Occipital lobe (tissue), 2 donors: ENCODE results near the gene CTNNAL1. TPM values are rescaled to one million over a fixed set of nuclear protein-coding genes. Genes with fewer than 3 reads are reported as not detected.
A peak's percentile ranks its signal among the peaks of the same experiment; 100 is the strongest.
"Not testable (repeated sequence)": the region's sequence is repeated elsewhere in the genome, so short reads cannot be mapped to it uniquely, and the experiment has no call there.

Experiments used
- DNase-seq: peaks from one replicate; lab custom pipeline; 2025; lab: John Stamatoyannopoulos, UW
- total RNA-seq: library from RNA; depleted of rRNA; stranded (reverse); fragments of >200 nt; gene quantifications from one replicate; pipeline ENCODE4 v1.2.3, GENCODE V29; 2014

The CTNNAL1 gene
- total RNA-seq, 1 donor from 2014 or later, result 14.0 TPM

GRCh38 chr9:108933718-108934322 is 79.5 kb downstream of the CTNNAL1 start, which contains the start of gene ELP1:
Gene ELP1, minus strand, starts transcription at chr9:108934124. Its CDS starts 2,978 bp downstream, at chr9:108931146.
- peak; percentile 86 for DNase-seq

- no peak for DNase-seq
Observed at GRCh38 chr9:108933231-108933717, 80.0 kb downstream of the CTNNAL1 start.

- DNase-seq, result no peak
Observed at GRCh38 chr9:108928386-108928785, 84.9 kb downstream of the CTNNAL1 start.

- DNase-seq, result no peak
Observed at GRCh38 chr9:108924466-108924865, 88.8 kb downstream of the CTNNAL1 start.

- DNase-seq, result no peak
Observed at GRCh38 chr9:108921200-108921599, 92.1 kb downstream of the CTNNAL1 start.

GRCh38 chr9:108920401-108920800 is 92.9 kb downstream of the CTNNAL1 start:
- not testable (repeated sequence) for DNase-seq

- DNase-seq, result no peak
Observed at GRCh38 chr9:108919517-108919916, 93.8 kb downstream of the CTNNAL1 start.

- DNase-seq, result no peak
Observed at GRCh38 chr9:108913391-108913790, 99.9 kb downstream of the CTNNAL1 start.

GRCh38 chr9:108911820-108912219 is 101.5 kb downstream of the CTNNAL1 start:
- DNase-seq, result no peak

- no peak for DNase-seq
Observed at GRCh38 chr9:108910914-108911313, 102.4 kb downstream of the CTNNAL1 start.

GRCh38 chr9:108910402-108910801 is 102.9 kb downstream of the CTNNAL1 start:
- no peak for DNase-seq

- no peak for DNase-seq
Observed at GRCh38 chr9:108905494-108905893, 107.8 kb downstream of the CTNNAL1 start.

- no peak for DNase-seq
Observed at GRCh38 chr9:108904161-108904560, 109.1 kb downstream of the CTNNAL1 start.

GRCh38 chr9:108903420-108904103 is 109.7 kb downstream of the CTNNAL1 start:
- DNase-seq, result no peak

- no peak for DNase-seq
Observed at GRCh38 chr9:108900176-108900575, 113.1 kb downstream of the CTNNAL1 start.

GRCh38 chr9:108899023-108899695 is 114.1 kb downstream of the CTNNAL1 start:
- DNase-seq, result not testable (repeated sequence)

GRCh38 chr9:108897324-108898096 is 115.8 kb downstream of the CTNNAL1 start:
- no peak for DNase-seq

GRCh38 chr9:108894225-108894997 is 118.9 kb downstream of the CTNNAL1 start:
- no peak for DNase-seq
